Measurements from ENCODE around the gene BRIX1. TPM values are rescaled to one million over a fixed set of nuclear protein-coding genes. Genes with fewer than 3 reads are reported as not detected.

The BRIX1 gene
- polyA plus RNA-seq, 1 donor (not counting 4 experiments of a cell fraction or from before 2014, with no cell fraction given): 63.0 TPM

DNA sequence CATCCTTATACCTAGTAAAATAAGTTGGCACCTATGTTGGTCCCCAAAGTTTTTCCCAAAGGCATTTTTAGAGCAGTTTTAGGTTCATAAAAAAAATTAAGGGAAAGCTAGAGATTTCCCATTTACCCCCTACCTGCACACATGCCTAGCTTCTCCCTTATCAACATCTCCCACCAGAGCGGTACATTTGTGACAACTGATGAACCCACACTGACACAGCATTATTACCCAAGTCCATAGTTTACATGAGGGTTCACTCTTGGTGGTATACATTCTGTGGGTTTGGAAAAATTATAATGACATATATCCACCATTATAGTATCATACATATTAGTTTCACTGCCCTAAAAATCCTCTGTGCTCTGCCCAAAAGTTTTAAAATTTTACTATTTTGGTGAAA is 12.3 kb upstream of the BRIX1 start:
- no peak overlapping the region for H3K4me2 ChIP-seq (ENCODE audit: control insufficient read depth, extremely low read depth, insufficient read depth, low read depth, low read length)
- FAIRE-seq: no peak

DNA sequence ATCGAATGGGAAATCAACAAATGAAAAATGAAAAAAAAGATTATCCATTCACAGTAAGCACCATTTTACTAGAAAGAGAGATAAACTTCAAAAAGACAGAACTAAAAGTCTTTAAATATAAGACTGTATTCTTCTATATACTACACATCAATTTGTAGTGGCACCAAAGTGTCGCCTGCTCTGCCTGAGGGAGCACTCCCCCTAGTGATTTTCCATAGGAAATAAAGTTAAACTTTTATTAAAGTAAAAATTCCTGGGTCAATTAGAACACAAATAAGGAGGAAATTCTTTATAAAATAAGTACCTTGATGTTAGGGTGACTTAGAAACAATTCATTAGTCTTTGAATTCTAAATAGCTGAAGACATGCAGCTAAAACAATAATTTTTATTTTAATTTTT is 9.9 kb upstream of the BRIX1 start:
- no peak for TF ChIP-seq EZH2 (IDR thresholded peaks at IDR 0.05; ENCODE audit: low read length)
- TF ChIP-seq, protein P1, sequence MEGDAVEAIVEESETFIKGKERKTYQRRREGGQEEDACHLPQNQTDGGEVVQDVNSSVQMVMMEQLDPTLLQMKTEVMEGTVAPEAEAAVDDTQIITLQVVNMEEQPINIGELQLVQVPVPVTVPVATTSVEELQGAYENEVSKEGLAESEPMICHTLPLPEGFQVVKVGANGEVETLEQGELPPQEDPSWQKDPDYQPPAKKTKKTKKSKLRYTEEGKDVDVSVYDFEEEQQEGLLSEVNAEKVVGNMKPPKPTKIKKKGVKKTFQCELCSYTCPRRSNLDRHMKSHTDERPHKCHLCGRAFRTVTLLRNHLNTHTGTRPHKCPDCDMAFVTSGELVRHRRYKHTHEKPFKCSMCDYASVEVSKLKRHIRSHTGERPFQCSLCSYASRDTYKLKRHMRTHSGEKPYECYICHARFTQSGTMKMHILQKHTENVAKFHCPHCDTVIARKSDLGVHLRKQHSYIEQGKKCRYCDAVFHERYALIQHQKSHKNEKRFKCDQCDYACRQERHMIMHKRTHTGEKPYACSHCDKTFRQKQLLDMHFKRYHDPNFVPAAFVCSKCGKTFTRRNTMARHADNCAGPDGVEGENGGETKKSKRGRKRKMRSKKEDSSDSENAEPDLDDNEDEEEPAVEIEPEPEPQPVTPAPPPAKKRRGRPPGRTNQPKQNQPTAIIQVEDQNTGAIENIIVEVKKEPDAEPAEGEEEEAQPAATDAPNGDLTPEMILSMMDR (optimal IDR thresholded peaks at IDR 0.05 in 1 of 3, IDR thresholded peaks at IDR 0.05 in 1 of 3, conservative IDR thresholded peaks at IDR 0.05 in 1 of 3; ENCODE audit: extremely low read depth in 1 of 3, insufficient read depth in 2 of 3, low read length in 3 of 3): peak in 2 of 3 experiments; percentile 14 to 35
- no peak overlapping the region for H3K4me3 ChIP-seq (ENCODE audit: control insufficient read depth in 2 of 3, extremely low read depth in 1 of 3, insufficient read depth in 2 of 3, low read depth in 1 of 3, low read length in 3 of 3)
- H3K9me3 ChIP-seq (ENCODE audit: control insufficient read depth, low read depth, low read length): no peaks in the 10 kb centered on the region
- H3K79me2 ChIP-seq (ENCODE audit: control insufficient read depth, insufficient read depth, low read length): no peaks in the 10 kb centered on the region
- H3K9ac ChIP-seq (ENCODE audit: control insufficient read depth, extremely low read depth, insufficient read depth, low read length): no peak overlapping the region
- H3K27me3 ChIP-seq (ENCODE audit: control insufficient read depth, extremely low read depth, insufficient read depth, low read length): no peaks in the 10 kb centered on the region
- no peak overlapping the region for H3K27ac ChIP-seq (ENCODE audit: control insufficient read depth, insufficient read depth, low read length)
- H3K36me3 ChIP-seq (ENCODE audit: control insufficient read depth in 2 of 2, extremely low read depth in 1 of 2, insufficient read depth in 2 of 2, low read length in 2 of 2): peaks cover 4 to 5% of the 10 kb centered on the region in 2 experiments
- no peak for DNase-seq (ENCODE audit: low read depth, low spot score)
- no peaks in the 10 kb centered on the region for H4K20me1 ChIP-seq (ENCODE audit: control insufficient read depth, extremely low read depth, insufficient read depth, low read length)
- FAIRE-seq: no peak
- no peak overlapping the region for H3K4me2 ChIP-seq (ENCODE audit: control insufficient read depth, extremely low read depth, insufficient read depth, low read depth, low read length)
- no peaks in the 10 kb centered on the region for H3K4me1 ChIP-seq (ENCODE audit: control insufficient read depth, extremely low read depth, insufficient read depth, low read length)
- H3K9me1 ChIP-seq (ENCODE audit: control insufficient read depth, extremely low read depth, insufficient read depth, low read length): no peaks in the 10 kb centered on the region
- dilution Hi-C loops (cut with MboI; ENCODE audit: extremely low pct_ligation_motif_present, low sequenced_read_pairs): no loop called here
- H2AFZ ChIP-seq (ENCODE audit: control insufficient read depth, low read length): no peak overlapping the region

More for the DNA sequence above, 12.3 kb upstream of the BRIX1 start:
- Histone ChIP-seq H3K27ac (ENCODE audit: control insufficient read depth, insufficient read depth, low read length) (no peak overlapping the region), H3K9ac (ENCODE audit: control insufficient read depth, extremely low read depth, insufficient read depth, low read length) (no peak overlapping the region), H3K9me3 (ENCODE audit: control insufficient read depth, low read depth, low read length) (no peaks in the 10 kb centered on the region), H4K20me1 (ENCODE audit: control insufficient read depth, extremely low read depth, insufficient read depth, low read length) (no peaks in the 10 kb centered on the region), H3K36me3 (ENCODE audit: control insufficient read depth in 2 of 2, extremely low read depth in 1 of 2, insufficient read depth in 2 of 2, low read length in 2 of 2) (peaks cover 0 to 5% of the 10 kb centered on the region in 2 experiments), H2AFZ (ENCODE audit: control insufficient read depth, low read length) (no peak overlapping the region), H3K27me3 (ENCODE audit: control insufficient read depth, extremely low read depth, insufficient read depth, low read length) (no peaks in the 10 kb centered on the region), H3K9me1 (ENCODE audit: control insufficient read depth, extremely low read depth, insufficient read depth, low read length) (no peaks in the 10 kb centered on the region), H3K4me3 (ENCODE audit: control insufficient read depth in 2 of 3, extremely low read depth in 1 of 3, insufficient read depth in 2 of 3, low read depth in 1 of 3, low read length in 3 of 3) (no peak overlapping the region), H3K79me2 (ENCODE audit: control insufficient read depth, insufficient read depth, low read length) (no peaks in the 10 kb centered on the region), H3K4me1 (ENCODE audit: control insufficient read depth, extremely low read depth, insufficient read depth, low read length) (no peaks in the 10 kb centered on the region)
- TF ChIP-seq EZH2 (IDR thresholded peaks at IDR 0.05; ENCODE audit: low read length): no peak
- TF ChIP-seq, protein P1 (optimal IDR thresholded peaks at IDR 0.05 in 1 of 3, IDR thresholded peaks at IDR 0.05 in 1 of 3, conservative IDR thresholded peaks at IDR 0.05 in 1 of 3; ENCODE audit: extremely low read depth in 1 of 3, insufficient read depth in 2 of 3, low read length in 3 of 3): no peak
- no peak for DNase-seq (ENCODE audit: low read depth, low spot score)
- dilution Hi-C loops (cut with MboI; ENCODE audit: extremely low pct_ligation_motif_present, low sequenced_read_pairs): no loop called here

All from keratinocyte (primary cell).